OCI-M1 (cell line): Measurements from ENCODE around the gene MYLK4.

Source experiments
- DNase-seq: peaks from one replicate; lab custom pipeline; 2025; lab: John Stamatoyannopoulos, UW

Gene MYLK4

DNA sequence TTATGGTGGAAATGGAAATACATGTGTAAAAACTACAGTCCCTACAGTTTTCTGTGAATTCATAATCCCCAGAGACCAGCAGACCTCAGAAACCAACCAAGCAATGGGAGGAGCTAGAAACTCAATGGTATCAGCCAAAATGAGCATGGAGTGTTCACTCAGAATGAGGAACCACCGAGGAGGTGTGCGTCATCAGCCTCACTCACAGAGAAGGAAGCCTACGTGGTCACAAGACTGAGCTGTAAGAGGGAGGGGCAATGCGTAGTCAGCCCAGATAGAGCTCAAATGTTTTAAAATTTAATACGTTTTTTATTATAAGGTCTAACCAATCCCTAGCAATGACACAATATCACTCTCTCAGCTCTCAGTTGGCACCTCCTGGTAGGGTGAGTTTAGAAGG lies 17.4 kb downstream of the MYLK4 start:
- peak; percentile 99 for DNase-seq

DNA sequence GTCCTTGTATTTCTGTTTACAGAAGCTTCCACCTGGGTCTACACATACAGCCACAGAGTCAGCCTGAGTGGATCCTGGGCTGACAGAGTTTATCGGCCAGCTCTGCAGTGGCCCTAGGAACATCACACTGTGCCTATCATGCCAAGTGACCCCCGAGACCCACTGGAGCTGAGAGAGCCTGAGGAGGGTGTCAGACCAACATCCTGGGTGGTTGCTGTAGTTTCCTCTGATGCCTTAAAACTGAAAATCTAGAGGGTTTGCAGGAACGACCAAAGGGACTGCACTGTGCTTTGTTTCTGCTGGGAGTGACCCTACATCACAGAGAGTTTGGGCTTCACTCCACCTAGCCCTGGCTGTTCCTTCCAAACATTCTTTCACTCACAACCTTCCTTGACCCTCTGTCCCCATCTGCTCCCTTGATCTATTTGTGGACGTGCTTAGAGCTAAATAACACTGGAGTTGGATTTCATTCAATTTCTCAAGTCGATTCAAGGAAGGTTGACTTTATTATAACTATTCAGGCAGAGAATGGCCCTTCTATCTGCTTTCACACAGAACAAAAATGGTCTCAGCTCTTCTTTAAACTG lies 18.1 kb downstream of the MYLK4 start:
- DNase-seq = peak; percentile 65

DNA sequence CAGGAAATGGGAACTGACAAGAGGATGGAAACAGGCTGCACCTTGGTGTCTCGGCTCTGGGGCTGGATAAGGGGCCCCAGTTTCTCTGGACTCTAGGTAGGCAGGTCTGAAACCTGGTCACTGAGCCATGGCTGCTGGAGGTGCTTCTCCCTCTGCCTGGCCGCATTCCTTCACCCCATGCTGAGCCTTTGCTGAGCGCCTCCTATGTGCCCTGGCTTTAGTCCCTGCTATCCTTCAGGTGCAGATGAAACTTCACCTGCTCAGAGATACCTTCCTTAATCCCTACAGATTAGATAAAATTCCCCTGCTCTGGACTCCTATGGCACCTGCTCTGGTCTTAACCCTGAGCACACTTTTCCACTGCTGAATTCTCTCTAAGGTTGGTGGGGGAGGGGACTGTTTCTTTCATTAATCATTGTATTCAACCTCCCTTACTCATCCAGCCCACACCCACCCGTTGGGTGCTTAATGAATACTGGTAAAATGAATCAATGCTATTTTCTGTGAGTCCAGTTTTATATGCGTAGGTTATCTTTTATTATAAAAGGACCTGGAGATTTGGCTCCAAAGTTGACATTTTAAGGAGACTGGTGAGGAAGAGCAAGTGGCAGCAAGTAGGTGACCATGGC lies 19.3 kb downstream of the MYLK4 start:
- no peak for DNase-seq

GRCh38 chr6:2730353-2731107 lies 20.2 kb downstream of the MYLK4 start:
- DNase-seq = no peak

- no peak for DNase-seq
Measured at GRCh38 chr6:2729921-2730320, 20.8 kb downstream of the MYLK4 start.

GRCh38 chr6:2725999-2726567 lies 24.6 kb downstream of the MYLK4 start:
- peak; percentile 86 for DNase-seq

- DNase-seq = peak; percentile 43
Measured at GRCh38 chr6:2725364-2725988, 25.2 kb downstream of the MYLK4 start.

GRCh38 chr6:2721219-2721618 lies 29.5 kb downstream of the MYLK4 start:
- DNase-seq = peak; percentile 35

GRCh38 chr6:2719093-2719455 lies 31.6 kb downstream of the MYLK4 start:
- DNase-seq = no peak

- peak; percentile 82 for DNase-seq
Measured at GRCh38 chr6:2718334-2719092, 32.2 kb downstream of the MYLK4 start.

- no peak for DNase-seq
Measured at GRCh38 chr6:2716936-2717700, 33.6 kb downstream of the MYLK4 start.

DNA sequence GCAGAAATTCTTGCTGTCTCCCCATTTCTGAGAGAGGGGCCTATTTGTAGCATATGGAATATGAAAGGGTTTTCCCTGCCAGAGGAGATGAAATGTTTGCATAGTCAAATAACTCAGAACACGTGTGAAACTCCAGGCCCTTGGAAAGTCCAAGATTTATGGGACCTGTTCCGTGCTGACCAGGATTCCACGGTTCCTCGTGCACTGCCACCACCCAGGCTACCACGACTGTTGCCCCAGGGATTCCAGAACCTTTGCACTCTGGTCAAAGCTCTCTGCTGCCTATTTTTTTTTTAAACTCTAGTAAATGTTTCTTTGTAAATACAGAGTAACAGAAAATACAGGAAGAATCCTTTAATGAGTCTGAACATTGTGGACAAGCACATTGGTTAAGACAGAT lies 35.0 kb downstream of the MYLK4 start:
- no peak for DNase-seq

DNA sequence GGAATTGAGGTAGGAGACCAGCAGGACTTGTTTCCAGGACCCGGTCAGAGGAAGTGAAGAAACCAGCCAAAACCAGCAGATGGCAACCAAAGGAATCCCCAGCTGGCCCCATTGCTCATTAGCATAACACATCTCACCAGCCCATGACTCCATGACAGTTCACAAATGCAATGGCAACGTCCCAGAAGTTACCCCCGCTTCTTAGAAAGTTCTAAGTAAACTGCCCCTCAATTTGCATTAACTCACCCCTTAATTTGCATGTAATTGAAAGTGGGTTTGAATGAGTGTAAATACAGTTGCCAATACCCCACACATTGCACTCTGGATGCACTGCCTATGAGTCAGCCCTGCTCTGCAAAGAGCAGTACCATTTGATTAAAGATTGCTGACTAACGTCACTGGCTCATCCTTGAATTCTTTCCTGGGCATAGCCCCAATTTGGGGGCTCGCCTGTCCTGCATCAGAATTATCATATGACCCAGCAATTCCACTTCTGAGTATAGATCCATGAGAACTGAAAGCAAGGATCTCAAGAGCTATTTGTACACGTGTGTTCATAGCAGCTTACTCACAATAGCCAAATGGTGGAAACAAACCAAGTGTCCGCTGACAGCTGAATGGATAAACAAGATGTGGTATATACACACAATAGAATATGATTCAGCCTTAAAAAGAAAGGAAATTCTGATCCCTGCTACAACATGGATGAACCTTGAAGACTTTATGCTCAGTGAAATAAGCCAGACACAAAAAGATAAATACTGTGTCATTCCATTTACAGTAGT lies 36.4 kb downstream of the MYLK4 start:
- DNase-seq = peak; percentile 32

DNA sequence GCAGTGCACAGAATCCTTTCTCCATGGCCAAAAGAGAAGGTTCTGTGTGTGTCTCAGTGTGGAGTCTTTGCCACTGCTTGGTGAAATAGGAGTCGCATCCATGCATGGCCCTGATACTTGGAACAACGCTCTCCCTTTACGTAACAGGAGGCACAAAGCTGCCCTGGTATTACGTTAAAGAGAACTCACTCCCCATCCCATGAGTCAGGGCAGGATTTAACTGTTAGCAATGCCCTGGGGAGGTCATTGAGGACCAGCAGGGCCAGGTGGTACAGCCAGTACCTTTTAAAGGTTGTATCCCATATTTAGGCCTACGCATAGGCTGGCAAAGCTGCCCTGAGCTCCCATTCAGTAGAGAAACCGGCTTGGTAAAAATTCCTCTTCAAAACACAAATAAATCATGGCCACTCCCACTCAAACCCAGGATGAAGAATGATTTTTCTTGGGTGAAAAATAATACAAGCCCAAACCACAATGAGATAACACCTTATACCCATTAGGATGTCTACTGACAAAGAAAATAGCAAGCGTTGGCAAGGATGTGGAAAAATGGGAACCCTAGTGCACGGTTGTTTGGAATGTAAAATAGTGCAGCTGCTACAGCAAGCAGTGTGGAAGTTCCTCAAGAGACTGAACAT lies 37.1 kb downstream of the MYLK4 start:
- DNase-seq = no peak

DNA sequence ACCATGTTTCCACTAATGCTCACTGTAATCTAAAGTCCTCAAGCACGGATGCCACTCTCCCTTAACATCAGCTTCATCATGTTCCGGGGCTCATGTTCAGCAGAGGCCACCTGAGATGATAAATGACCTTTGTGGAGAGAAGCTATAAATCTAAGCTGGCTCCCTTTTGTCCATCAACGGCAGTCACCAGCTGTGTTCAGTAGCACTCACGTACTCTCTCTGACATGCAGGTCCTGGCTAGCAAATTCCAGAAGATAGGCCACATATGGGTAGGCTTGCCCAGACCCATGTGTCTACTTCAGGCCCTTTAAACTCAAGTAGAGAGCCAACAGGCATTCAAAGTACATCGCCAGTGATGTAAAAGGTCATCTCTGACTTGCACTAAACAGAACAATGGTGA lies 38.6 kb downstream of the MYLK4 start:
- no peak for DNase-seq

- no peak for DNase-seq
Measured at GRCh38 chr6:2710412-2710811, 40.3 kb downstream of the MYLK4 start.

DNA sequence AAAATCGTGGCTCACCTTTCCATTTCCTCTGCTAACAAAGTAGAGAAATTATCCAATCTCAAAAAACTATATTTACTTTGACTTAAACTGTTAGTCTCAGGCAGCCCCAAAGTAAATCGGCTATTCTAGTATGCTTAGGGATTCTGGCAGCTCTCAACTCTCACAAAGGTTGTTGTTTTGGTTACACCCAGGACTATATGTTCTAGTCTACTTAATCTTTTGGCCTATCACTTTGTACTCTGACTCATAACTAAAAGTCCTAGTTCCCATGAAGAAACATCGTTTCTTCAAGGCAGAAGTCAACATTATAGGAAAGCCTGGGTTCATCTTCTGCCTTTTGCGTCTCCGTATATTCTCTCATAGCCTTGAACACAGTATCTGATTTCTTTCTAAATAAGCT lies 42.3 kb downstream of the MYLK4 start:
- no peak for DNase-seq

GRCh38 chr6:2706558-2706957 lies 44.2 kb downstream of the MYLK4 start:
- no peak for DNase-seq

DNA sequence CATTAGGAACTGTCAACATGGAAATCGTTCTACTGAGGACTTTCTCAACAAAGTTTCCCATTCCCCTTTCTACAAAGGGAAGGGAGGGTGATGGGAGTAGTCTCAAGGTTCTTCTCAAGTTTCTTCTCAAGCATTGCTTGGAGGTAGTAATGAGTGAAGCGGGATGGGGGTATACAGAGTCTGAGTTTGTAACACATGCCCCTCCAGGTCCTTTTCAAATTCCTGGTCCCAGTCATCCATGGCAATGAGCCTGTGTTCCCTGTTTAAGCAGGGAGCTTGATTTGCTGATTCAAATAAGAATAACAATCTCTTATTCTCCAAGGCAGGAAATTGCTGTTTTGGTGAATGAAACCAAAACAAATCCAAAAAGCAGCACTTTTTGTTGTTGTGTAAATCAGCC lies 45.5 kb downstream of the MYLK4 start:
- DNase-seq = no peak

GRCh38 chr6:2697291-2697690 lies 53.4 kb downstream of the MYLK4 start:
- no peak for DNase-seq
